GM19467 (cell line): ENCODE results near the gene NHERF1.

Source experiments
- ATAC-seq: cut with Tn5 transposase; IDR thresholded peaks from one replicate; pipeline ENCODE4 v1.9.1; 2021; ENCODE audit warnings: mild to moderate bottlenecking, moderate library complexity; ENCODE audit not compliant: unreplicated experiment

NHERF1 gene

DNA sequence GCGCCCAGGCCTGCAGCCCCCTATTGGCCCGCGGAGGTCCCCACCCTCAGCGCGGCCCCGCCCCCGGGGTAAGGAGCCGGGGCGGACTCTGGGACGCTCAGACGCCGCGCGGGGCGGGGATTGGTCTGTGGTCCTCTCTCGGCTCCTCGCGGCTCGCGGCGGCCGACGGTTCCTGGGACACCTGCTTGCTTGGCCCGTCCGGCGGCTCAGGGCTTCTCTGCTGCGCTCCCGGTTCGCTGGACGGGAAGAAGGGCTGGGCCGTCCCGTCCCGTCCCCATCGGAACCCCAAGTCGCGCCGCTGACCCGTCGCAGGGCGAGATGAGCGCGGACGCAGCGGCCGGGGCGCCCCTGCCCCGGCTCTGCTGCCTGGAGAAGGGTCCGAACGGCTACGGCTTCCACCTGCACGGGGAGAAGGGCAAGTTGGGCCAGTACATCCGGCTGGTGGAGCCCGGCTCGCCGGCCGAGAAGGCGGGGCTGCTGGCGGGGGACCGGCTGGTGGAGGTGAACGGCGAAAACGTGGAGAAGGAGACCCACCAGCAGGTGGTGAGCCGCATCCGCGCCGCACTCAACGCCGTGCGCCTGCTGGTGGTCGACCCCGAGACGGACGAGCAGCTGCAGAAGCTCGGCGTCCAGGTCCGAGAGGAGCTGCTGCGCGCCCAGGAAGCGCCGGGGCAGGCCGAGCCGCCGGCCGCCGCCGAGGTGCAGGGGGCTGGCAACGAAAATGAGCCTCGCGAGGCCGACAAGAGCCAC, at the start of gene NHERF1:
Gene NHERF1 (plus strand): TSS at position 100 of the 750 bp plus-strand sequence. CDS start 219 bp downstream, at position 319.
- peak; percentile 82 for ATAC-seq

DNA sequence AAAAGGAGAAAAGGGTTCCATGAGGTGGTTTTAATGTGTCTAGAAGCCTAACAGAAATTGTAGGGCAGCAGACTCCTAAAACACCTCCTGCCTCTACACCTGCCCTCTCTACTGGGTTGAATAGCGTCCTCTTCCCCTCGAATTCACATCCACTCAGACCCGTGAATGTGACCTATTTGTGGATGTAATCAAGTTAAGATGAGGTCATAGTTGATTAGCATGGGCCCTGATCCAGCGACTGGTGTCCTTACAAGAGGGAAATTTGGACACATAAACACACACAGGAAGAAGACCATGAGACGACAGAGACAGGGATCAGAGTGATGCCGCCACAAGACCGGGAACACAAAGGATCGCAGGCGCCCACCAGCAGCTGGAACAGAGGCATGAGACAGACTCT, 49.2 kb upstream of the NHERF1 start:
- no peak for ATAC-seq

DNA sequence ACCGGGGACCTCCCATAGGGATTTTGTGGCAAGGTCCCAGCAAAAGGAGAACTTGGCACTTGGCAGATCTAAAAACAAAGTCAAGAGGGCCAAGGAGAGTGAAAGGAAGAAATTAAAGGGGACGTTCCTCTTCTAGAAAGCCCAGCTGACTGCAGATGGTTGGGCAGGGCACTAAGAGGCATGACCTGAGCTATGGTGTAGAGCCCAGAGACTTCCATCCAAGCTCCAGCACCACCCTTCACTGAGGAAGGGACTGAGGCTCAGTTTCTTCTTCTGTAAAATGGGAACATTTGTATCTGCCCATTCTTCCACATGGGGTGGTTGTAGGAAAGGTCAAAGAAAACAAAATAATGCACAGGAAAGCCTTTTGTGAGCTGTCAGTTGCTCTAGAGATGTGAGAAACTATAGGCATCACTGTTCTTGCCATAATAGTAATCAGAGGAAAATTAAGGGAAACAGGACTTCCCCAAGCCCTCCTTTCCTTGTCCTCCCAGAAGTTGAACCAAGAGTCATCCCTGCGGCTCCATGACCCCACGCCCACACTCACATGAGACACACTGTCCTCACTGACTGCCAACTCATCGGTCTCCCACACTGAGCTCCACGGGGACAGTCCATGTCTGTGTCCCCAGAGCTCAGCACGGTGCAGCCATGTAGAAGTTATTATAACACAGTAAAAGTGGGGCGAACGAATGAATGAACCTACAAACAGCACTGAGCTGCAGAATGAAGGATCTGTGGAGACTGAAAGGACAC, 46.1 kb upstream of the NHERF1 start:
- ATAC-seq, result no peak

DNA sequence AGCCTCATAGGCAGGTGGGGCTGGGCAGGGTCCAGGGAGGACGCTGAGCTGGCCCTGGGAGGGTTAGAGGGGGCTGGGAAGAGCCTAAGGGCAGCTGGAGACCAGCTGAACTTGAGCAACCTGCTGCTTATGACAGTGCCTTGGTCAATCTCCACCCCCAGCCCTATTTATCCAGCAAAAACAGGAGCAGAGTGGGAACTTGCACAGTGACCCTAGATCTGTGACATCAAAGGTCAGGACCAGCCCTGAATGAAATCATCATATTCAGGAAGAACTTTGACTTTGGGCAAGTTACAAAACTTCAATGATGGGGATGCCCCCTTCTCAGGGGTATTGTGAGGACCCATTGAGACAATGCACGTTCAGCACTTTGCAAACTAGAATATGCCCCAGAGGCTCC, 45.1 kb upstream of the NHERF1 start:
- no peak for ATAC-seq

DNA sequence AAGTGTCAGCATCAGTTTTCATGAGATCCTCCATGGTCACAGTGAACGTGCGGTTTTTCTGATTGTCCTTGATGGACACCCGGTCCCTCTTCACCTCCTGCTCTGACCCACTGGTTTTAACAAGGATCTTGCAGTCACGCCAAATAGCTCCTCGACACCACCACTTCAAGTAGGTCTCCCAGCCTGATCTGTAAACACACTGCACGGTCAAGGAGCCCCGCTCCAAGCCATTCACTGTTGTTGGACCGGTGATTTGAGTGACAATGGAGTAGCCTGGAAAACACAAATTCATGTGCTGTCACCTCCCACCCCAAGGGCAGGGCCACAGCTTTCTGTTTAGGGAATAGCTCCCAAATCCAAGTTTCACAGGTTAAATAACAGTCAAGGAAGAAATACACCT, 43.9 kb upstream of the NHERF1 start:
- ATAC-seq, result no peak

DNA sequence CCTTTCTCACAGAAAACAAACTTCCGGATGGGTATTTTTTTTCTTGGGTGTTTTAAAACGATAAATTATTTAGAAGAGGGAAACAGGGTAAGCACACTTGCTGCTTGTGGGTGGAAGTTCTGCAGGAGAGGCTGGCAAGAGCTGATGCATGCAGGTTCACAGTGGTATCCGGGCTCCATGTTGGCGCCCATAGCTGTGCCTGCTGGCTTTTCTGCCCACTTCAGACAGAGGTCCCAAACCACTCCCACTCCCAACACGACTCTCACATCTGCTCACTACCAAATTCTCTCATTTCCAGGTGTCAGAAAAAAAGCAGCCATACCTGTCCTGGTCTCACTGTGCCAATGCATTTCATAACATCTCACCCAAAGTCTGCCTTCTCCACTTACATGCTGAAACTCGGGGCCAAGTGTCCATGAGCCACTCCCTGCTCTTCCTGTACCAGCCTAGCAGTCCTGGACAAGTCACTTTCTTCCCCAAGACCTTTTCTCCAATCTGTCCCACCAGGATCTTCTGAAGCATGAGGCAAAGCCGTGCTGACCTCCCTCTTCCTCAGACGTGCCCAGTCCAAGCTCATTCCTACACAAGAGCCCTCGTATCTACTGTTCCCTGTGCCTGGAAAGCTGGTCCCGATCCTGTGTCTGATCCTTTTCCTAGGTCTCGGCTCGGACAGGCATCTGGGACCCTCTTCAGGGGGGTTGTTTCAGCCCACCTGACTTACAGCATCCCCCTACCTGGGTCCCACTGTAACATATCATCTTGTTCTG, 37.2 kb upstream of the NHERF1 start:
- no peak for ATAC-seq

DNA sequence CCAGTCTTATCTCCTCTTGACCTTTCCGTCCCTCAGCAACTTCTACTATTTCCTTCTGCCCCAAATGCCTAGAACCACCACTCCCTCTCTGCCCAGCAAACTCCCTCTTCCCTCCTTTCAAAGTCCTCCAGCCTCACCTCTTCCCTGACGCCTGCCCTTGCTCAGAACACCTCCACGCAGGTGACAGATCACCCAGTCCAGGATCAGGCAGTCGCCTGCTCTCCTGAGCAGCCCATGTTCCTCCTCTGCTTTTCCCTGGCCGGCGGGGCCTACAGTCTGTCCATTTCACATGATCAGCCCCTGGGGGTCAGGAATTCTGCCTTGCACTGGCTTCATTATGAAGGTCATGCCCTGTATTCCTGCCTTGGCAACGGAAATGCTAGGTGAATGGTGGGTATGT, 36.1 kb upstream of the NHERF1 start:
- ATAC-seq, result no peak

DNA sequence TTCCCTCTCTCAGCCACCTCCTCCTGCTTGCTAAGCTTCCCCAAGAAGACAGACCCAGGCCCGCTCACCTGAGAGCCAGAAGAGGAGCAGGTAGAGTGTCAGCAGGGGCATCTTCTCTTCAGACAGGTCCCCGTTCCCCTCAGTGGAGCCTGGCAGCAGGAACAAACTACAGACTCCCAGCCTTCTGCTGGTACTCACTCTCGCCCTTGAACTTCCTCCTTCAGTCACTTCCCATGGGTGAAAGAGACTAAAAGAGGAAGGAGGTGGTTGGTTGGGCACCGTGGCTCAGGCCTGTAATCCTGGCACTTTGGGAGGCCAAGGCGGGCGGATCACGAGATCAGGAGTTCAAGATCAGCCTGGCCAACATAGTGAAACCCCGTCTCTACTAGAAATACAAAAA, 35.7 kb upstream of the NHERF1 start, which contains the start of gene CD300LF:
Gene CD300LF (minus strand): TSS at position 168 of the 400 bp plus-strand sequence. CDS start 57 bp downstream, at position 111.
- ATAC-seq, result no peak

DNA sequence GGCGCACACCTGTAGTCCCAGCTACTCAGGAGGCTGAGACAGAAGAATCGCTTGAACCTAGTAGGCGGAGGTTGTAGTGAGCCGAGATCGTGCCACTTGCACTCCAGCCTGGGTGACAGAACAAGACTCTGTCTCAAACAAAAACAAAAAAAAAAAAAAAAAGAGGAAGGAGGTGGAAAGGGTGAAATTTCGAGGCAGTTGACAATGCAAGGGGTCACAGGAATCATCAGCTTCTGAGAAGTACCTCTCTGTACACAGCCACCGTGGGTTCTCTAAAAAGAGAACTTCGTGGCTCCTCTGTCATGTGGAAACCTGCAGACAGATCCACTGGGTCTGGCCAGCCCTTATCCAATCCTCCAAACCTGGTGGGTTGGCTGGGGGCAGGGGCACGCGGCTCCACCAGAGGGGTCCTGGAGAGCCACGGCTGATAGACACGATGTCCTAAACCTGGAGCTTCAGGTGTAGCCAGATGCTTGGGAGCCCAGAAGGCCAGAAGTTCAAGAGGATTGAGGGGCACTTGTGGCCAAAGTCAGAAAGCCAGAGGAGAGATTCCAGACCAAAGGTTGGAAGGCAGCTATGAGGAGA, 35.2 kb upstream of the NHERF1 start:
- ATAC-seq, result no peak

DNA sequence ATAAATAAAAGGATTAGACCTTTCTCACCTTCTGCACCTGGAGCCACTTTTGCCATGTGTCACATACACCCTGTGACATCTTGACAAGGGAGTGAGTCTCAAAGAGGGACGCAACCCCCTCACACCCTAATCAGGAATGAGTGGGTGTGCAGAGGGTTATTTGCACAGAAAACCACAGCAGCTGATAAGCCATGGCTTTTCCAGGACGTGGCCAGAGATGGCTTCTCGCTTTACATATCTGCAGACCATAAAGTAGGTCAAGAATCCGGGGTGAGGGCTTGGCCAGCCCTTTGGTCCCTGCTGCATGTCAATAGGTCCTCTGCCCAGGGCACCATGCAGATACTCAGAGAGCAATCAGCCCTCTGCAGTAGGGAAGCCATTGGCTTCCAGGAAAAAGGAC, 33.3 kb upstream of the NHERF1 start:
- no peak for ATAC-seq

DNA sequence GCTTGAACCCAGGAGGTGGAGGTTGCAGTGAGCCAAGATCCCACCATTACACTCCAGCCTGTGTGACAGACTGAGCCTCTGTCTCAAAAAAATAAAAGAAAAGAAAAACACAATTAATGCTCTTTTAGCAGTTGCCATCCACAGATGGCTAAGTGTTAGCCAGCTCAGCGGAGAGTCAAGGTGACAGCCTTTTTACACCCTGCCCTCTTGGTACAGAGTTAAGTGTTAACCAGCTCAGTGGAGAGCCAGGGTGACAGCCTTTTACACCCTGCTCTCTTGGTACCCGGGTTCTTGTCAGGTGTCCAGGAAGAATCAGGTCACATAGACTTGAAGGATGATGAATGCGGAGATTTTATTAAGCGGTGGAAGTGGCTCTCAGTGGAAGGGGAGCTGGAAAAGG, 27.9 kb upstream of the NHERF1 start:
- no peak for ATAC-seq

DNA sequence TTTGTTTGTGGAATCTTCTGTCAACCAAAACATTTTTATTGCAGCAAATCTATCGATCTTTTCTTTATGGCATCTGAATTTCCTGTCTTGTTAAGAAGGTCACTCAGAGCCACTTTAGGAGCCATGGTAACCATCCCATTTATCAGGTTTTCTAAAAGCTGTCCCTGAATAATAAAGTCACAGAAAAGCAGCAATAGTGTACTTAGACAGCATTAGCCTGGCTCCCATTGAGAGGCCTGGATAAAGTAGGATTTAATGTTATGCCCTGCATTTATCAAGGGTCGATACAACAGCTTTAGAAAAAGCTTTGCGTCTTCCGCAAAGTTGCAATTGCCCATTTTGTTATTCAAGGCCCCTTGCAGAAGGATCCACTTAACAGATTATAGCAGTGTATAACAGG, 25.6 kb upstream of the NHERF1 start:
- ATAC-seq, result no peak

DNA sequence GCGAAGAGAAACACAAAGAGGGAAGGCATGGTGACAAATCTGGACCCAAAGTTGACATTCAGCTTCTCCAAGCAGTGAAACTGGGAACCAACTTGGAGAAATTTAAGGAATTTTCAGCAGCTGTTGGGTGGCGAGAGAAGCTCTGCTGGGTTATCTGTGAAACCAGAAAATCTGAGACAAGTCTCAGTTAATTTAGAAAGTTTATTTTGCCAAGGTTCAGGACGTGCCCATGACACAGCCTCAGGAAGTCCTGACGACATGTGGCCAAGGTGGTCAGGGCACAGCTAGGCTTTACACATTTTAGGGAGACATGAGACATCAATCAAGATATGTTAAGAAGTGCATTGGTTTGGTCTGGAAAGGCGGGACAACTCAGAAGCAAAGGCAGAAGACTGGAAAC, 24.5 kb upstream of the NHERF1 start:
- ATAC-seq, result no peak

DNA sequence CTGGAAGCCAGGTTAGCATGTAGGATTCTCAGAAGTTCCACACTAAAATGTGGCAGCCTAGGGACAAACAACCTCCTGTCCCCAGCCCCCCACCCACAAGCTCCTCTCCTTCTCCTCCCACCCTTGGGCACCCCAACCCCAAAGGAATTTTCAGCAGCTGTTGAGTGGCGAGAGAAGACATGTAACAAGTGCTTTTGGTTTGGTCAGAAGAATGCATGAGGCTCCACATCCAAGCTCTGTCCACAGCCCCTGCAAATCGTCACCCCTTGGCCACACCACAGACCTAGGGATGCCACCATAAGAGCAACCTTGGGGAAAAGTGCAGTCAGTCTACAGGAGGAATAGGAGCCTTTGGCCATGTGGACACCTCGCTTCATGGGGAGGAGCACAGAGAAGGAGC, 23.3 kb upstream of the NHERF1 start:
- ATAC-seq, result no peak

DNA sequence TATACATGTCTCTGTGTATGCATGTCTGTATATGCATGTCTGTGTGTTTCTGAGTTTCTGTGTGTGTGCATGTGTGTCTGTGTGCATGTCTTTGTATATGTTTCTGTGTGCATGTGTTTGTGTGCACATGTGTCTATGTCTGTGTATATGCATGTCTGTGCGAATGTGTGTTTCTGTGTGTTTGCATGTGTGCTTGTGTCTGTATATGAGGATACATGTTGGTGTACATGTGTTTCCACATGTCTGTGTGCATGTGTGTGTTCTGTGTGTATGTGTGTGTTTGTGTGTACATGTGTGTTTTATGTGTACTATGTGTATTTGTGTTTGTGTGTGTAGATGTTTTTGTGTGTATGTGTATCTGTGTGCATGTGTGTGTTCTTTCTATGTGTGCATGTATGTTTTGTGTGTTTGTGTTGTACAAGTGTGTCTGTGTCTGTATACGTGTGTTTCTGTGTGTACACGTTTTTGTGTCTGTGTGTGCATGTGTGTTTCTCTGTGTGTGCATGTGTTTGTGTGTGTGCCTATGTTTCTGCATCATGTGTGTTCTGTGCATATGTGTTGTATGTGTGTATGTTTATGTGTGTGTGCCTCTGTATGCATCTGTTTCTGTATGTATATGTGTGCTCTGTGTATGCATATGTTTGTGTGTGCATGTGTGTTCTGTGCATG, 20.3 kb upstream of the NHERF1 start:
- no peak for ATAC-seq

DNA sequence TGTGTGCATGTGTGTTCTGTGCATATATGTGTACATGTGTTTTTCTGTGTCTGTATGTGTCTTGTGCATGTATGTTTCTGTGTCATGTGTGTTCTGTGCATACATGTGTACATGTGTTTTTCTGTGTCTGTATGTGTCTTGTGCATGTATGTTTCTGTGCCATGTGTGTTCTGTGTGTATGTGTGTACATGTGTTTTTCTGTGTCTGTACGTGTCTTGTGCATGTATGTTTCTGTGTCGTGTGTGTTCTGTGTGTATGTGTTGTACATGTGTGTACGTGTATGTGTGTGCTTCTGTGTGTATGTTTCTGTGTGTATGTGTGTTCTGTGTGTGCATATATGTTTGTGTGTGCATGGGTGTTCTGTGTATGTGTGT, 19.7 kb upstream of the NHERF1 start:
- ATAC-seq, result no peak

DNA sequence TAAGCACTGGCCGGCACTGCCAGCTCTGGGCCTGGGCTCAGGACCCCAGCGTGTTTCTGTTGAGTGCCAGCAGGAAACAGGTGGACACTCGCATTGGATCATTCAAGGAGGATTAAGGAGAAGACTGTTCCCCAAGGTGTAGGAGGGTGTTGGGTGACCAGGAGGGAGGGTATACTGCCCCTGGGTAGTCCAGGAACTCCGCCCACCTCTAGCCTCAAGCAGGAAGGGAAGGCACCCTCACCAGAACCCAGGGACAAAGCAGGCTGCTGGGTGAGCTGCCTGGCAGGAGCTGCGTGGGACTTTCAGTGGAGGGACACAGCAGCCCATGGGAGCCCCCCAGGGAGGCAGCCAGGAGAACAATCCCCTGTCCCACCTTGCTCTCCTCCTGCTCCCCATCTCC, 19.1 kb upstream of the NHERF1 start:
- no peak for ATAC-seq

DNA sequence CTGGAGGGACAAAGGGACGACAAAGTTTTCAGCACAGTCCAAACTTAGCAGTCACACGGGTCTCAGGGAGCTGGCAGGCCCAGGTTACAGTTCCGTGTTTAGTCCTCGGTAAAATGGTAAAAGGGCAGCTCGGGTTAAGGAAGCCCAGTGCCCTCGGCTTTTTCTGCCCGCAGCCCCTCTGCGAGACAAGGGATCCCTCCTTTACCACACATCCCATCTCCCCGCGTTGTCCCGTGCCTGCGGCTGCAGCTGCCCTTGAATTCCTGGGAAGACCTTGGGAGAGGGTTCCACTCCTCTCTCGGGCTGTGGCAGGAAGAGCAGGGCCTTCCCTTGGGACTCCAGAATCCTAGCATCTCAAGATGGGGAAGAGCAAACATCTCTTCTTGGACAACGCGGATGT, 18.6 kb upstream of the NHERF1 start:
- no peak for ATAC-seq

DNA sequence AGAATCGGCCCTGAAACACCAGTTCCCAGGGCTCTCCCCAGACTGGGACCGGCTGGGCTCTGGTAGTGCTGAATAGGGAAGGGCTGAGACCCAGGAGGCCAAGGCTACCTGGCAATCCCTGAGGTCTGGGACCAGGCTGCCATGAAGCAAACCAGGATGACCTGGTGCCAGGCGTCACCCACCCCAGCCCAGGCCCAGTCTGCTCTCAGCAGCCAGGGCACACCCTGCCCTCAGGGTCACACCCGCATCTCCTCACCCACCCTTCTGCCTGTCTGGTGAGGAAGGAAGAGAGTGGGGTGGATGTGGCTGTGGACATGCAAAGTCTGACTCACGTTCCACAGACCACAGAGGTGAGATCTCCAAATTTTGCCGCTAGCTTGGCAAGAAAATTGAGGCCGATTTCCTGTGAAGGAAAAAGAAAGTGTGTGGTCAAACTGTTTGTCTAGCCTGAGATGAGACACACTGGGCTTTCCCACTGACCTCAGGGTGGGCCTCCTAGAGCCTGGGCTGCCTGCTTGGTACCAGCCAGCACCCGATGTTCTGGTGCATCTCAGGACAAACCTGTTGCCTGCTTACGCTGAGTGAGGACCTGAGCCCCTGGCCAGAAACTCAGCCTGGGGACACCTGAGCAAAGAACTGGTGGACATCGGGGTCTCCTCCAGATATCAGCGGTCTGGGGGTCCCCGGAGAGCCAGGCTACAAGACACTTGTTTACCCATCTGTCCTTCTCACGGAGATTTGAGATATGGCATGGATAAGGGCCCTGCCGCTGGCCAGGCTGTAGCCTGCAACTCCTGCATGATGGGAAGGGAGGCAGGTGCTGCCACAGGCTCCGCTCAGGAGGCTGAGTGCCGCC, 17.7 kb upstream of the NHERF1 start:
- ATAC-seq, result no peak

DNA sequence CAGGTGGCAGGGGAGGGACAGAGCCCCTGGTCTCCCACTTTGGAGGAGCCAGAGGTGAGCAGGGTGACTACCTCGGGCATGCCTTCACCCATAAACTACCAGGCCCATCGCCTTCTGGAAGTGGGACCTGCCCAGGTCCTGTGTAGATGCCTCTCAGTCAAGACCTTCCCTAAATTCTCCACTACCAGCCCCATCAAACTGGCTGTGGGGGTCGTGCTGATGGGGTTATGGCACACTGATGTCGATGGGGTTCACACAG, 17.2 kb upstream of the NHERF1 start:
- ATAC-seq, result no peak
